Measurements from ENCODE around the gene AVL9. TPM values are rescaled to one million over a fixed set of nuclear protein-coding genes. Genes with fewer than 3 reads are reported as not detected.

Gene AVL9
- total and polyA plus RNA-seq, 9 of the 15 experiments (the other 6 are each of a cell fraction or from before 2014, with no cell fraction given) = 6.4 to 66.2 (median 30.1) TPM

DNA sequence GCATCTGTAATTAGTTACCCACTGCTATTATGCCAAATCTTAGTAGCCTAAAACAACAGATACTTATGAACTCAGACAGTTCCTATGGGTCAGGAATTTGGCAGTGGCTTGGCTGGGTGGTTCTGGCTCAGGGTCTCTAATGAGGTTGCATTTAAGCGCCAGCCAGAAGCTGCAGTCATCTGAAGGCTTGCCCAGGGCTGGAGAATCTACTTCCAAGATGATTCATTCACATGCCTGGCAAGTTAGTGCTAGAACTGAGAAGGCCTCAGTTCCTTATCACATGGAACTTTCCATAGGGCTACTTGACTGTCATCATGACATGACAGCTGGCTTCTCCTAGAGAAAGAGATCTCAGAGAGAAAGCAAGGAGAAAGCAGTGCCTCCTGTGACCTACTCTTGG is 121.3 kb downstream of the AVL9 start (continued):
- TF ChIP-seq, protein P1, sequence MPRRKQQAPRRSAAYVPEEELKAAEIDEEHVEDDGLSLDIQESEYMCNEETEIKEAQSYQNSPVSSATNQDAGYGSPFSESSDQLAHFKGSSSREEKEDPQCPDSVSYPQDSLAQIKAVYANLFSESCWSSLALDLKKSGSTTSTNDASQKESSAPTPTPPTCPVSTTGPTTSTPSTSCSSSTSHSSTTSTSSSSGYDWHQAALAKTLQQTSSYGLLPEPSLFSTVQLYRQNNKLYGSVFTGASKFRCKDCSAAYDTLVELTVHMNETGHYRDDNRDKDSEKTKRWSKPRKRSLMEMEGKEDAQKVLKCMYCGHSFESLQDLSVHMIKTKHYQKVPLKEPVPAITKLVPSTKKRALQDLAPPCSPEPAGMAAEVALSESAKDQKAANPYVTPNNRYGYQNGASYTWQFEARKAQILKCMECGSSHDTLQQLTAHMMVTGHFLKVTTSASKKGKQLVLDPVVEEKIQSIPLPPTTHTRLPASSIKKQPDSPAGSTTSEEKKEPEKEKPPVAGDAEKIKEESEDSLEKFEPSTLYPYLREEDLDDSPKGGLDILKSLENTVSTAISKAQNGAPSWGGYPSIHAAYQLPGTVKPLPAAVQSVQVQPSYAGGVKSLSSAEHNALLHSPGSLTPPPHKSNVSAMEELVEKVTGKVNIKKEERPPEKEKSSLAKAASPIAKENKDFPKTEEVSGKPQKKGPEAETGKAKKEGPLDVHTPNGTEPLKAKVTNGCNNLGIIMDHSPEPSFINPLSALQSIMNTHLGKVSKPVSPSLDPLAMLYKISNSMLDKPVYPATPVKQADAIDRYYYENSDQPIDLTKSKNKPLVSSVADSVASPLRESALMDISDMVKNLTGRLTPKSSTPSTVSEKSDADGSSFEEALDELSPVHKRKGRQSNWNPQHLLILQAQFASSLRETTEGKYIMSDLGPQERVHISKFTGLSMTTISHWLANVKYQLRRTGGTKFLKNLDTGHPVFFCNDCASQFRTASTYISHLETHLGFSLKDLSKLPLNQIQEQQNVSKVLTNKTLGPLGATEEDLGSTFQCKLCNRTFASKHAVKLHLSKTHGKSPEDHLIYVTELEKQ (CRISPR knock-in tag; IDR thresholded peaks at IDR 0.05) = no peak
- TF ChIP-seq TCF15 (CRISPR knock-in tag; IDR thresholded peaks at IDR 0.05) (no peak), BCLAF1 (IDR thresholded peaks at IDR 0.05; ENCODE audit: borderline replicate concordance in 1 of 2, control insufficient read depth in 1 of 2, low read depth in 2 of 2, low read length in 1 of 2) (no peak), YY1 (IDR thresholded peaks at IDR 0.05; ENCODE audit: borderline replicate concordance in 1 of 3, control insufficient read depth in 1 of 3, extremely low read depth in 1 of 3, insufficient read depth in 3 of 3, insufficient read length in 1 of 3, insufficient replicate concordance in 2 of 3, low read depth in 1 of 3, low read length in 2 of 3) (peak in 1 of 3 experiments; percentile 41), ELK3 (CRISPR knock-in tag; IDR thresholded peaks at IDR 0.05) (no peak), NCOA2 (IDR thresholded peaks at IDR 0.05; ENCODE audit: partially characterized antibody in 2 of 2) (no peak), ZFP1 (CRISPR knock-in tag; IDR thresholded peaks at IDR 0.05) (no peak), ZBTB34 (CRISPR knock-in tag; IDR thresholded peaks at IDR 0.05) (no peak), MCM7 (IDR thresholded peaks at IDR 0.05) (no peak), CAMTA2 (CRISPR knock-in tag; conservative IDR thresholded peaks at IDR 0.05) (no peak), MEIS2 (IDR thresholded peaks at IDR 0.05; ENCODE audit: partially characterized antibody) (peak; percentile 87), JUNB (CRISPR knock-in tag; conservative IDR thresholded peaks at IDR 0.05) (no peak), NCOA6 (IDR thresholded peaks at IDR 0.05) (no peak), C11orf30 (IDR thresholded peaks at IDR 0.05; ENCODE audit: low read depth) (peak; percentile 34; the same call in 1 of the 2 replicates), EHMT2 (IDR thresholded peaks at IDR 0.05) (peak; percentile 88), ERF (CRISPR knock-in tag; IDR thresholded peaks at IDR 0.05) (no peak), ZNF778 (CRISPR knock-in tag; IDR thresholded peaks at IDR 0.05) (no peak)
- TF ChIP-seq, protein P2, sequence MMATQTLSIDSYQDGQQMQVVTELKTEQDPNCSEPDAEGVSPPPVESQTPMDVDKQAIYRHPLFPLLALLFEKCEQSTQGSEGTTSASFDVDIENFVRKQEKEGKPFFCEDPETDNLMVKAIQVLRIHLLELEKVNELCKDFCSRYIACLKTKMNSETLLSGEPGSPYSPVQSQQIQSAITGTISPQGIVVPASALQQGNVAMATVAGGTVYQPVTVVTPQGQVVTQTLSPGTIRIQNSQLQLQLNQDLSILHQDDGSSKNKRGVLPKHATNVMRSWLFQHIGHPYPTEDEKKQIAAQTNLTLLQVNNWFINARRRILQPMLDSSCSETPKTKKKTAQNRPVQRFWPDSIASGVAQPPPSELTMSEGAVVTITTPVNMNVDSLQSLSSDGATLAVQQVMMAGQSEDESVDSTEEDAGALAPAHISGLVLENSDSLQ (IDR thresholded peaks at IDR 0.05) = peak; percentile 94

Data from K562 (cell line).